K562 (cell line): ENCODE results near the gene SEC22C. TPM values are rescaled to one million over a fixed set of nuclear protein-coding genes. Genes with fewer than 3 reads are reported as not detected.

ENCODE experiments used
- ASH1L ChIP-seq: fragments of 450-650 bp; IDR thresholded peaks from 2 replicates; pipeline ENCODE4 v1.6.1; 2018; ENCODE audit warnings: borderline replicate concordance, mild to moderate bottlenecking, low read depth; ENCODE audit not compliant: partially characterized antibody
- BHLHE40 ChIP-seq: IDR thresholded peaks from 2 replicates; pipeline ENCODE4 v1.6.1; 2011; ENCODE audit warnings: low read length, improper control_type of control experiment
- CBX3 ChIP-seq, 2 experiments: IDR thresholded peaks; 1 replicate in 1 of 2; 2 replicates in 1 of 2; pipeline ENCODE4 v1.6.1; 2012; ENCODE audit warnings: inconsistent platforms in 2 of 2, low read length in 2 of 2, borderline replicate concordance in 1 of 2, control low read depth in 1 of 2
- CLOCK ChIP-seq: fragments of 250-450 bp; sonication (Bioruptor Pico); IDR thresholded peaks from 2 replicates; pipeline ENCODE4 v1.4.0; 2020; ENCODE audit warnings: mild to moderate bottlenecking, moderate library complexity, borderline replicate concordance
- CTBP1 ChIP-seq: fragments of 450-650 bp; IDR thresholded peaks from 2 replicates; pipeline ENCODE4 v1.6.1; 2016; ENCODE audit warnings: borderline replicate concordance
- CXXC5 ChIP-seq: fragments of 250-450 bp; sonication (Bioruptor Pico); IDR thresholded peaks from 2 replicates; pipeline ENCODE4 v1.8.0; 2022; ENCODE audit warnings: inconsistent platforms, mild to moderate bottlenecking, moderate library complexity
- GATAD2A ChIP-seq: fragments of 450-650 bp; IDR thresholded peaks from 2 replicates; pipeline ENCODE4 v1.6.1; 2017
- GTF2F1 ChIP-seq: IDR thresholded peaks from 2 replicates; pipeline ENCODE4 v1.6.1; 2011; ENCODE audit warnings: low read depth, low read length, improper control_type of control experiment
- IRF9 ChIP-seq: fragments of 450-650 bp; IDR thresholded peaks from 2 replicates; pipeline ENCODE4 v1.6.1; 2016; ENCODE audit warnings: missing biosample characterization, missing genetic modification characterization
- KAT2B ChIP-seq: IDR thresholded peaks from one replicate; pipeline ENCODE4 v1.6.1; 2012; ENCODE audit warnings: low read depth, mild to moderate bottlenecking, control low read depth, inconsistent platforms, low read length, moderate library complexity
- NFATC3 ChIP-seq: fragments of 450-650 bp; IDR thresholded peaks from 2 replicates; pipeline ENCODE4 v1.6.1; 2017; ENCODE audit warnings: mild to moderate bottlenecking
- NR2F6 ChIP-seq: fragments of 450-650 bp; formaldehyde crosslinking; IDR thresholded peaks from 2 replicates; pipeline ENCODE4 v1.4.0; 2020; ENCODE audit warnings: mild to moderate bottlenecking
- PHF20 ChIP-seq: fragments of 450-650 bp; IDR thresholded peaks from 2 replicates; pipeline ENCODE4 v1.6.1; 2018; ENCODE audit not compliant: partially characterized antibody
- RCOR1 ChIP-seq, 2 experiments: IDR thresholded peaks; 2 replicates each; pipeline ENCODE4 v1.6.1; 2012; ENCODE audit warnings: low read depth in 2 of 2, low read length in 2 of 2, borderline replicate concordance in 1 of 2, improper control_type of control experiment in 1 of 2
- RNF219 ChIP-seq: fragments of 250-450 bp; sonication (Bioruptor Pico); IDR thresholded peaks from 2 replicates; pipeline ENCODE4 v1.5.0; 2022; ENCODE audit warnings: mild to moderate bottlenecking
- SP2 ChIP-seq: IDR thresholded peaks from 2 replicates; pipeline ENCODE4 v1.6.1; 2011; ENCODE audit warnings: mild to moderate bottlenecking, low read depth, low read length, moderate library complexity; ENCODE audit not compliant: poor library complexity, severe bottlenecking; ENCODE audit errors: extremely low read depth
- SREBF1 ChIP-seq: fragments of 150-350 bp; IDR thresholded peaks from 2 replicates; pipeline ENCODE4 v1.6.1; 2014; ENCODE audit warnings: antibody characterized with exemption, low read depth, low read length, borderline replicate concordance
- SRSF7 ChIP-seq: fragments of 200-400 bp; formaldehyde crosslinking; optimal IDR thresholded peaks from 2 replicates; pipeline ENCODE3; 2017; ENCODE audit warnings: mild to moderate bottlenecking, low read depth, low read length
- TCF3 ChIP-seq: sonication (generic); formaldehyde crosslinking; IDR thresholded peaks from 2 replicates; pipeline ENCODE4 v1.4.0; 2020; ENCODE audit warnings: mild to moderate bottlenecking, missing genetic modification reagents
- ZBTB26 ChIP-seq: fragments of 450-650 bp; formaldehyde crosslinking; IDR thresholded peaks from 2 replicates; pipeline ENCODE4 v1.4.0; 2022; ENCODE audit warnings: missing genetic modification characterization
- ZBTB7A ChIP-seq: IDR thresholded peaks from 2 replicates; pipeline ENCODE4 v1.6.1; 2011; ENCODE audit warnings: low read depth, mild to moderate bottlenecking, low read length, moderate library complexity, borderline replicate concordance; ENCODE audit not compliant: control insufficient read depth
- ZEB2 ChIP-seq: fragments of 450-650 bp; IDR thresholded peaks from 2 replicates; pipeline ENCODE4 v1.6.1; 2016
- polyA plus RNA-seq, 8 experiments: library from polyadenylated mRNA; depleted of rRNA in 4 of 8; stranded (reverse) in 5 of 8; unstranded in 3 of 8; fragments of >200 nt; fragmentation: Nextera tagmentation in 2 of 8; fragmentation: Illumina TruSeq in 1 of 8; extraction: Ambion mirVana in 2 of 8; extraction: Trizol in 1 of 8; gene quantifications; 2 replicates each; pipeline versions ENCODE4 v1.2.1 to v1.2.3, GENCODE V29; 2011 to 2014; ENCODE audit warnings: inconsistent platforms in 1 of 8, missing spikeins in 1 of 8
- total RNA-seq, 7 experiments: library from RNA; depleted of rRNA in 6 of 7; stranded (reverse); fragments of >200 nt in 6 of 7; fragmentation: Illumina TruSeq in 2 of 7; extraction: Trizol in 2 of 7; gene quantifications; 2 replicates each; pipeline versions ENCODE4 v1.2.1 to v1.2.3, GENCODE V29; 2011 to 2021; ENCODE audit warnings: low replicate concordance in 1 of 7

The SEC22C gene
- total and polyA plus RNA-seq, 9 of the 15 experiments (the other 6 are each of a cell fraction or from before 2014, with no cell fraction given): 35.6 to 68.4 (median 50.7) TPM

- TF ChIP-seq CTBP1 (0 out of 2 replicates have a peak, but pooled peaks have one; percentile 46), GATAD2A (no peak), BHLHE40 (no peak), CBX3 (IDR thresholded peaks at IDR 0.05; ENCODE audit: borderline replicate concordance in 1 of 2, low read length in 2 of 2) (peak in 1 of 2 experiments; percentile 39; a peak in 1 of 3 replicates), ZBTB26 (no peak), SRSF7 (no peak), GTF2F1 (no peak), PHF20 (no peak), KAT2B (no peak), CXXC5 (CRISPR knock-in tag) (no peak), SREBF1 (no peak), IRF9 (no peak), SP2 (no peak), NFATC3 (no peak), CLOCK (CRISPR knock-in tag) (no peak), ZBTB7A (no peak), RNF219 (CRISPR knock-in tag) (no peak), ZEB2 (0 out of 2 replicates have a peak, but pooled peaks have one; percentile 30), NR2F6 (no peak), ASH1L (no peak), RCOR1 (IDR thresholded peaks at IDR 0.05; ENCODE audit: borderline replicate concordance in 1 of 2, low read depth in 2 of 2, low read length in 2 of 2) (peak; percentile 19 to 93; a peak in 2 of 4 replicates), TCF3 (CRISPR knock-in tag) (peak; percentile 71)
Measured at GRCh38 chr3:42605546-42606173, 23.9 kb upstream of the SEC22C start (continued).
